HG03354 (cell line): ENCODE data around the gene GBA2.

Experiments used
- ATAC-seq: cut with Tn5 transposase; IDR thresholded peaks from one replicate; pipeline ENCODE4 v1.9.1; 2021; ENCODE audit warnings: mild to moderate bottlenecking; ENCODE audit not compliant: unreplicated experiment, poor library complexity, severe bottlenecking

The GBA2 gene

GRCh38 chr9:35769763-35770162 lies 20.7 kb upstream of the GBA2 start:
- no peak for ATAC-seq

GRCh38 chr9:35767458-35767857 lies 18.4 kb upstream of the GBA2 start:
- no peak for ATAC-seq

- no peak for ATAC-seq
Measured at GRCh38 chr9:35766997-35767396, 18.0 kb upstream of the GBA2 start.

GRCh38 chr9:35763803-35764202 lies 14.8 kb upstream of the GBA2 start:
- ATAC-seq, result no peak

GRCh38 chr9:35763181-35763580 lies 14.2 kb upstream of the GBA2 start:
- no peak for ATAC-seq

GRCh38 chr9:35760651-35761050 lies 11.6 kb upstream of the GBA2 start:
- no peak for ATAC-seq

DNA sequence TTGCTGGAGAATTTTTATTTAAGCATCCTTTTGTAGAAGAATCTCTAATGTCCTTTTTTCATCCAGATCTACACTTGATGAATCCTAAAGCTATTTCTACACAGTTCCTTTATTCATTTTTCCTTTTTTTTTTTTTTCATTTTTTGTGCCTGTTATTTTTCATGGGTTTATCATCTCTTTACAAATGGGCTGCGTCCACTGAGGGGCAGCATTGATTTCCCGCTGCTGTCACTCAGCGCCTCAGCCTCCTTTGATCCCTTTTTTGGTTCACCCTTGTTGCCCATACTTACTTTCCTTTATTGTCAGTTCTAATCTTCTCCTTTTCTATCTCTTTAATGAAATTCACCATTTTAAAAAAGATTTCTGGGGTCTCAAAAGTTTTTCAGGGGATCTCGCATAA lies 10.8 kb upstream of the GBA2 start:
- no peak for ATAC-seq

GRCh38 chr9:35758475-35759050 lies 9.5 kb upstream of the GBA2 start:
- no peak for ATAC-seq

GRCh38 chr9:35757892-35758275 lies 8.9 kb upstream of the GBA2 start:
- no peak for ATAC-seq

DNA sequence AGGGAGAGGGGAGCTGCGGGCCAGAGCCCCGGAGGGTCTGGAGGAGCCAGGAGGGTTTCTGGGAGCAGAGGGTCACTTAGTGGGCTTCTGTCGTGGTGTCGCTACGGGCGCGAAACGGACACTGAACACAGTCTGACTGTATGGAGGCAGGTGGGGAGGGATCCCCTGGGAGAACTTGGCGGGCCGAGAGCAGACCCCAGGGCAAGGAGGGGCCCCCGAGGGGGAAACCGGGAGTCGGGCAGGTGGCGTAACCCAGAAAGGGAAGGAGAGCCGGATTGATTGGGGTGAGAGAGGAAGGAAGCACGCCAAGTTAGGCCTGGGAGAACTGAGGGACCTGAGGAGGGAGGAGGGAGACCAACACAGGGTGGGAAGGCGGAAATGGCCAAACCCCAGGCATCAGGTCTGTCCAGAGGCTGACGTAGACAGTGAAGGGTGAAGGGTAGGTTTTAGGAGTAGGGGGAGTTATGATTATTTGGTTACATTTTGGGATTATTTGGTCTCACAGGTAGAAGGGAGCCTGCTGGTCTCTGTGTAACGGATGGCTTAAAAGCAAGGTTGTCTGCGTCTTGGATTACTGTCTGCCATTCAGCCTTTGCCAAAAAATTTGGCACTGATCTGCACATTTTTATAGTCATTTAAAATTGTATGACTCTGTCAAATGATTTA lies 8.3 kb upstream of the GBA2 start:
- peak; percentile 55 for ATAC-seq

- peak; percentile 69 for ATAC-seq
Measured at GRCh38 chr9:35756275-35757225, 7.5 kb upstream of the GBA2 start.

DNA sequence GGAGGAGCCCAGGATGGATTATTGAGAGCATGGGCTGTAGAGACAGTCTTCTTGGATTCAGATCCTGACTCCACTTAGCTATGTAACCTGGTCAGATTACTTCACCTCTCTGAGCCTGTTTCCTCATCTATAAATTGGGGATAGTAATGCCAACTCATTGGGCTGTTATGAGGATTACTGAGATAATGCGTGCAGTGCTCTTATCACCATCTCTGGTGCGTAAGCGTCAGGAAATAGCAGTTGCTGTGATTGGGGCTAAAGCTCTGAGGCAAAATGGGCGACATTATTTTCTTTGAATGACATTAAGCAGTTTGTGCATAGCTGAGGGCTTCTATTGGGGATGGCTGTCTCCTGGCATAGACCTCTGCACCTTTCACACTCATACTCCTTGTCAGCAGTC lies 6.0 kb upstream of the GBA2 start:
- ATAC-seq, result no peak

DNA sequence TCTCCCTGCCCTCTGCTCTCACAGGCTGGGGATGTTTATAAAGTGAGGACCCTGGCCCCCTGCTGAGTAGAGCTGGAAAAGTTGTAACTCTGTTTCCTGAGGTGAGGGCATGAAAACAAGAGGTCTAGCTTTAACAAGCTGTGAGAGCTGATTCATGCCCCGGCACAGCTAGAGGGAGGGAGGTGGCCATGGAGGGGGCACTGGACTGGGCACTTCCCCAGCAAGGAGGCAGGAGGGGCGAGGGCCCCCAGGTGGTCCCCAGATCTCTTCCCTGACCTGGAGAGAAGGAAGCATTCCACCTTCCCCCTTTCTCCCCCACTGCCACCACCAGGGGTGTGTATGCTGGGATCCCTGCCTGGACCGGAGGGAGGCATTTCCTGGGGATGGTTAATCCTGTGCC lies 5.2 kb upstream of the GBA2 start, which contains the start of gene MSMP:
MSMP (minus strand) TSS at position 13 of the 400 bp plus-strand sequence. CDS start 147 bp downstream, outside the sequence.
- no peak for ATAC-seq

DNA sequence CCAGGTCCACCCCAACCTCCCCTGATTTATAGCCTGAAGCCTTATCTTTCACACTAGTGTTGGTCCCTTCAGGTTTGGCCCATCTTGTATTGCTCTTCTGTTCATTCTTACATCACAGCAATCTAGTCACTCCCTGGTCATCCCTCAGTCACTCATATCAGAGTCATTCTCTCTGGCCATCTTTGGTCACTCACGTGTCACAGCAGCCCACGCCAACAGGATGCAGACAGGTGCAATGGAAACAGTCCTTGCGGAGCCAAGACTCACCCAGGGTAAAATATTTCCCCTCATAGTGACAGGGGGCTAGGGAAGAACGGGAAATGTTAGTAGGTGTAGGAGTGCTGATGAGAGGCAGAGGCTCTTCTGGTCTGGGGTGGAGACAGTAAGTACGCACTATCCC lies 4.4 kb upstream of the GBA2 start:
- ATAC-seq, result no peak

DNA sequence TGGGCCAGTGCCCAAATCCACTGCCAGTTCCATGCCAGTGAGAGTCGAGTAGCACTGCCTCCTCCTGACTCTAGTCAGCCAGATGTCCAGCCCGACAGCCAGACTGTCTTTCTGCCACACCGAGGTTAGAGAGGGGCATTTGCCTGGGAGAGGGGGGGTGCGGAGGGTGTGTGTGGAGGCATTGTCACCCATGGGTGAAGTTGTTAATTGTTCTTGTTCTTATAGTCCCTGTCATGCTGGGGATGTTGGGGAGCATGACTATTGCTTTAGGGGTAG lies 1.2 kb upstream of the GBA2 start:
- no peak for ATAC-seq

DNA sequence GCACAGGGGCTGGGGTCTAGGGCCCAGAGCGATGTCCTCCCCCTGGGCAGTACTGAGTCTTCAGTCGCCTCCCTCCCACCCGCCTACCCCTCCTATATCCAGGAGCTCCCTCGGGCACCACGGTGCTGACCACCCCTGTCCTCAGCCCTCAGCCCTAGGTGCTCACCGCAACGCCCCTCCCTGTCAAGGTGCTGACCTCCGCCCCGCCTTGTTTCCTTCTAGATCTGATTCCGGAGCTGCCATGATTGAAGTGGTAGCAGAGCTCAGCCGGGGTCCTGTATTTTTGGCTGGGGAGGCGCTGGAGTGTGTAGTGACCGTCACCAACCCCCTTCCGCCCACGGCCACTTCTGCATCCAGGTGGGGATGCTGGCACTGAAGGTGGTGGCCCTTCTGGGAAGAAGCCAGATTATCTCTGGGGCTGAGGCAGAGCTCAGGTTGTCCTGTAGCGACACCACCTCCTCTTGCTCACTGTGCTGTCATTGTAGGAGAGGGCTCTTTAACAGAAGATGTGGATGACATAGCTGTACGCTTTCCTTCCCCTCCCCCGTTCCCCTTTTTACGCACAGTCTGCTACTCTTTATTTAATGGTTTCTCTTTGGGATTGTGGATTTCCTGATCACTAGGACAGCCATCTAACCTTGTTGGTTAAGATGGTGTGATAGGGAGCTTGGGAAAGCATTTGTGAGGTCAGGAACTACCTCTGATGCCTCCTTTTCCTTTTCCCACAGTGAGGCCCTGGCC lies 657 bp upstream of the GBA2 start:
- ATAC-seq, result peak; percentile 27

DNA sequence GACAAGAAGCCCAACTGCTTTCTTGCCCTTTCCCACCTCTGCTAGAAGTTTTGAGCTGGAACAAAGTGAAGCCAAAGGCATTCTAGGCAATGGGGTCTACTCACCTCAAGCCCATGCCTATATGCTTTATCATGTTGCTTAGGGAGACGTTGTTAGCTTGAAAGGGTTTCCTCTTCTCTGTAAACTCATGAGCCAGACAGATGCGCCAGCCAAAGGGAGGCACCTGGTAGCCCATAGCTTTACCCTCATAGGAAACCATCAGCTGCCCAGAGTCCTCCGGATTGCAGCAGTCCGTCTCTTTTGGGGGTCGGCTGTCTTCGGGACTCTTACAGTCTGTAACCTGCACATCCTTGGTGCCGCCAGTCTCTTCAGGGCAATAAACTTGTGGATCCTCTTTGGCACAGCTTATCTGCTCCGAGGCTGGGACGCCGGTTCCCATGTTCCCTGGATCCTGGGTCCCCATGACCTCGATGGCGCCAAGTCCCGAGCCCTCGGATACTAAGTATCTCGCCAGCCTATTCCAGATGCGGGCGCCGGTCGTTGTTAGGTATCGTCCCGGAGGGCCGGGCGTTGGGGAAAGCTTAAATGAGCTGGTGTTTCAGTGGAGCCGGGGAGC lies 678 bp downstream of the GBA2 start:
- no peak for ATAC-seq

- no peak for ATAC-seq
Measured at GRCh38 chr9:35746583-35746982, 2.4 kb downstream of the GBA2 start.

- ATAC-seq, result no peak
Measured at GRCh38 chr9:35745569-35745968, 3.5 kb downstream of the GBA2 start.
